Cardiac muscle cell (in vitro differentiated cells and primary cell): ENCODE data around the gene IYD. TPM values are rescaled to one million over a fixed set of nuclear protein-coding genes. Genes with fewer than 3 reads are reported as not detected.

Experiments used
- DNase-seq, 2 donors: peaks; one replicate each; pipeline versions ENCODE4 v3.0.0 to v3.0.0-alpha.2; 2010 to 2017; ENCODE audit warnings: low read depth in 1 of 2, low spot score in 1 of 2
- H3K27ac ChIP-seq: fragments of 200-600 bp; sonication (generic); 2 replicates; pipeline ENCODE4 v1.5.1; 2016
- H3K27me3 ChIP-seq: fragments of 200-600 bp; sonication (generic); 2 replicates; pipeline ENCODE4 v1.6.0; 2016; ENCODE audit warnings: control low read depth
- H3K36me3 ChIP-seq: fragments of 200-600 bp; sonication (generic); 2 replicates; pipeline ENCODE4 v1.5.1; 2016; ENCODE audit warnings: control low read depth
- H3K4me1 ChIP-seq: fragments of 200-600 bp; sonication (generic); 2 replicates; pipeline ENCODE4 v1.8.1; 2017; ENCODE audit warnings: low read depth, mild to moderate bottlenecking, mixed run types
- H3K4me3 ChIP-seq: fragments of 200-600 bp; sonication (generic); 2 replicates; pipeline ENCODE4 v1.5.1; 2016; ENCODE audit warnings: mild to moderate bottlenecking
- H3K9me3 ChIP-seq: fragments of 200-600 bp; sonication (generic); 2 replicates; pipeline ENCODE4 v1.5.1; 2017; ENCODE audit warnings: low read depth, mild to moderate bottlenecking, control low read depth
- CTCF ChIP-seq: IDR thresholded peaks from 2 replicates; pipeline ENCODE4 v1.5.1; 2012; ENCODE audit warnings: low read depth, mild to moderate bottlenecking, low read length
- polyA plus RNA-seq: library from polyadenylated mRNA; unstranded; fragments of >200 nt; fragmentation: Nextera tagmentation; extraction: Ambion mirVana; gene quantifications from 2 replicates; pipeline ENCODE4 v1.2.1, GENCODE V29; 2016
- total RNA-seq: library from RNA; depleted of rRNA; stranded (reverse); fragments of >200 nt; gene quantifications from 2 replicates; pipeline ENCODE4 v1.2.3, GENCODE V29; 2016

Gene IYD
- total and polyA plus RNA-seq, 2 experiments from 2014 or later, result not detected

- Histone ChIP-seq H3K27me3 (peaks cover 17% of the 10 kb centered on the region), H3K9me3 (no peaks in the 10 kb centered on the region), H3K27ac (no peak overlapping the region), H3K4me3 (no peak overlapping the region), H3K36me3 (no peaks in the 10 kb centered on the region), H3K4me1 (no peaks in the 10 kb centered on the region)
- peak; percentile 8 for TF ChIP-seq CTCF
- DNase-seq, result peak in 1 of 2 donors; percentile 69
Observed at GRCh38 chr6:150352321-150353296, 16.2 kb upstream of the IYD start.

DNA sequence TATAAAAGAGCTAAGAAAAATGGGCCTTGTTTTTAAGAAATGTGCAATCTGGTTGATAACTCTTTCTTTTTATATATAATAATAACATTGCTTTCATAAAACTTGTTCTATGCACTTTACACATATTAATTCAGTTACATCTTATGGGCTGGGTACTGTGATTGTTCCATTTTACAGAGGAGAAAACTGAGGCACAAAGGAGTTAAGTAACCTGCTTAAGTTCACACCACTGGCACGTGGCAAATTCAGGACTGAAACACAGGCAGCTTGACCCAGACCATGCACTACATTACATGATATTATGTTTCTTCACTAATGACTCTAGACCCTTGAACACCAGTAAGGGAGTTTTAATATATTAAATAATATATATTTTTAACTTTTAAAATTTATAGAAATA is 15.4 kb upstream of the IYD start:
- no peak for TF ChIP-seq CTCF
- Histone ChIP-seq H3K9me3 (no peaks in the 10 kb centered on the region), H3K27me3 (peaks cover 24% of the 10 kb centered on the region), H3K27ac (no peak overlapping the region), H3K4me1 (no peaks in the 10 kb centered on the region), H3K36me3 (no peaks in the 10 kb centered on the region), H3K4me3 (no peak overlapping the region)
- DNase-seq, result no peak

GRCh38 chr6:150354754-150355571 is 13.8 kb upstream of the IYD start:
- no peak for TF ChIP-seq CTCF
- peak in 1 of 2 donors; percentile 58 for DNase-seq
- Histone ChIP-seq H3K36me3 (no peaks in the 10 kb centered on the region), H3K27ac (no peak overlapping the region), H3K27me3 (peaks cover 35% of the 10 kb centered on the region), H3K4me1 (no peaks in the 10 kb centered on the region), H3K4me3 (no peak overlapping the region), H3K9me3 (no peaks in the 10 kb centered on the region)

GRCh38 chr6:150355932-150356331 is 12.9 kb upstream of the IYD start:
- no peak overlapping the region for H3K27ac ChIP-seq
- no peaks in the 10 kb centered on the region for H3K36me3 ChIP-seq
- TF ChIP-seq CTCF, result no peak
- no peak overlapping the region for H3K4me3 ChIP-seq
- no peaks in the 10 kb centered on the region for H3K4me1 ChIP-seq
- no peaks in the 10 kb centered on the region for H3K9me3 ChIP-seq
- peaks cover 40% of the 10 kb centered on the region for H3K27me3 ChIP-seq
- DNase-seq, result no peak

DNA sequence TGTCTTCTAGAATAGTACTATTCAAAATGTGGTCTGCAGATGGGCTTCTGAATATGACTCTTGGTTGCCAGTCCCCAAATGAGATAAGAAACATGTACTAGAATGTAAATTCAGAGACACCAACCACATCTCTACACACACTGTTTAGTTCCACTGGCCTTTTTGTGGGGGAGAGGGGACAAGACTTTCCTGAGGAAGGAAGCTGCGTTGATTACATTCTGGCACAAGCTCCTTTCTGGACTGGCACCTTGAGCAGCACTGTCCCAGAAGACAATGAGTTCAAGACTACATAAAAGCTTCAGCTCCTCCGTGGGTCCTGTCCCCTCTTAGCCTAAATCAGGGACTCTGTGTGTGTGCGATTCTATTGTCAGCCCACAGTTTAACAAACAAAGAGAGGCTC is 6.9 kb upstream of the IYD start:
- no peaks in the 10 kb centered on the region for H3K4me1 ChIP-seq
- no peaks in the 10 kb centered on the region for H3K9me3 ChIP-seq
- no peak for TF ChIP-seq CTCF
- DNase-seq, result no peak
- H3K27me3 ChIP-seq, result peaks cover 71% of the 10 kb centered on the region
- no peak overlapping the region for H3K4me3 ChIP-seq
- H3K36me3 ChIP-seq, result no peaks in the 10 kb centered on the region
- H3K27ac ChIP-seq, result no peak overlapping the region
